HCT116 (cell line): ENCODE results near the gene PRRT3.

ENCODE experiments used
- CTCF ChIP-seq, 3 experiments: fragments of 200-600 bp in 1 of 3; sonication (generic) in 1 of 3; IDR thresholded peaks in 2 of 3; conservative IDR thresholded peaks in 1 of 3; 2 replicates each; pipeline ENCODE4 v1.5.1; 2012 to 2017; ENCODE audit warnings: low read depth in 2 of 3, low read length in 2 of 3, antibody characterized with exemption in 1 of 3, borderline replicate concordance in 1 of 3, control low read depth in 1 of 3, mild to moderate bottlenecking in 1 of 3, mixed read lengths in 1 of 3, mixed run types in 1 of 3, moderate library complexity in 1 of 3; ENCODE audit not compliant: insufficient read depth in 1 of 3
- EGR1 ChIP-seq: IDR thresholded peaks from 2 replicates; pipeline ENCODE4 v1.6.1; 2012; ENCODE audit warnings: low read depth
- EZH2 ChIP-seq: fragments of 200-600 bp; sonication (generic); IDR thresholded peaks from 2 replicates; pipeline ENCODE4 v1.6.1; 2017; ENCODE audit warnings: antibody characterized with exemption, mixed run types
- EZH2phosphoT487 ChIP-seq: fragments of 200-600 bp; IDR thresholded peaks from 2 replicates; pipeline ENCODE4 v1.6.1; 2018; ENCODE audit warnings: antibody characterized with exemption, borderline replicate concordance
- FOSL1 ChIP-seq: IDR thresholded peaks from 2 replicates; pipeline ENCODE4 v1.6.1; 2012; ENCODE audit warnings: low read depth
- JUND ChIP-seq: IDR thresholded peaks from 2 replicates; pipeline ENCODE4 v1.6.1; 2012
- MAX ChIP-seq: IDR thresholded peaks from 2 replicates; pipeline ENCODE4 v1.6.1; 2012
- POLR2A ChIP-seq: IDR thresholded peaks from 2 replicates; pipeline ENCODE4 v1.7.0; 2011; ENCODE audit warnings: borderline replicate concordance; ENCODE audit not compliant: insufficient read depth, insufficient read length; ENCODE audit errors: extremely low read depth
- POLR2AphosphoS5 ChIP-seq: IDR thresholded peaks from 2 replicates; pipeline ENCODE4 v1.6.1; 2011; ENCODE audit warnings: mild to moderate bottlenecking, low read depth, low read length, moderate library complexity
- RAD21 ChIP-seq: IDR thresholded peaks from 2 replicates; pipeline ENCODE4 v1.6.1; 2012; ENCODE audit warnings: low read depth, mild to moderate bottlenecking
- REST ChIP-seq: IDR thresholded peaks from 2 replicates; pipeline ENCODE4 v1.6.1; 2012; ENCODE audit warnings: low read depth
- YY1 ChIP-seq: IDR thresholded peaks from 2 replicates; pipeline ENCODE4 v1.6.1; 2011; ENCODE audit warnings: low read length, low read depth, moderate library complexity, mild to moderate bottlenecking; ENCODE audit not compliant: insufficient replicate concordance; ENCODE audit errors: extremely low read depth
- ZBTB33 ChIP-seq: IDR thresholded peaks from 2 replicates; pipeline ENCODE4 v1.6.1; 2011; ENCODE audit warnings: mild to moderate bottlenecking, low read length, moderate library complexity; ENCODE audit not compliant: insufficient replicate concordance; ENCODE audit errors: extremely low read depth

GRCh38 chr3:9965200-9965875 lies 13.1 kb upstream of the PRRT3 start:
- no peak for TF ChIP-seq EZH2phosphoT487
- no peak for TF ChIP-seq ZBTB33
- no peak for TF ChIP-seq CTCF (IDR thresholded peaks at IDR 0.05 in 2 of 3, conservative IDR thresholded peaks at IDR 0.05 in 1 of 3; ENCODE audit: borderline replicate concordance in 1 of 3, insufficient read depth in 1 of 3, low read depth in 2 of 3, low read length in 2 of 3)
- no peak for TF ChIP-seq POLR2AphosphoS5
- no peak for TF ChIP-seq FOSL1
- TF ChIP-seq POLR2A: no peak
- no peak for TF ChIP-seq EGR1
- no peak for TF ChIP-seq EZH2
- no peak for TF ChIP-seq REST
- TF ChIP-seq JUND: no peak
- TF ChIP-seq MAX: no peak
- TF ChIP-seq RAD21: no peak
- TF ChIP-seq YY1: no peak
